MM.1S (cell line): ENCODE data around the gene FSD1.

Source experiments
- DNase-seq: peaks from one replicate; pipeline ENCODE4 v3.0.0-alpha.2; 2015
- H2AFZ ChIP-seq: fragments of 300-600 bp; sonication (generic); 2 replicates; pipeline ENCODE4 v1.6.0; 2016; ENCODE audit warnings: antibody characterized with exemption, low read length
- H3F3A ChIP-seq: fragments of 300-600 bp; sonication (generic); 2 replicates; pipeline ENCODE4 v1.6.1; 2016; ENCODE audit warnings: mild to moderate bottlenecking, antibody characterized with exemption, low read length, moderate library complexity, mixed read lengths; ENCODE audit not compliant: insufficient read depth
- H3K27ac ChIP-seq: fragments of 300-600 bp; sonication (generic); 2 replicates; pipeline ENCODE4 v1.5.1; 2016; ENCODE audit warnings: mild to moderate bottlenecking, low read length
- H3K27me3 ChIP-seq: fragments of 300-600 bp; sonication (generic); replicated peaks from 2 replicates; pipeline ENCODE4 v1.6.0; 2016; ENCODE audit warnings: low read length; ENCODE audit not compliant: insufficient read depth
- H3K36me3 ChIP-seq: fragments of 300-600 bp; sonication (generic); replicated peaks from 2 replicates; pipeline ENCODE4 v1.6.1; 2016; ENCODE audit warnings: mild to moderate bottlenecking, low read length, mixed read lengths; ENCODE audit not compliant: insufficient read depth
- H3K4me1 ChIP-seq: fragments of 300-600 bp; sonication (generic); 2 replicates; pipeline ENCODE4 v1.6.1; 2016; ENCODE audit warnings: low read length, mixed read lengths
- H3K4me2 ChIP-seq: fragments of 300-600 bp; sonication (generic); 2 replicates; pipeline ENCODE4 v1.6.0; 2016; ENCODE audit warnings: low read depth, low read length
- H3K4me3 ChIP-seq: fragments of 300-600 bp; sonication (generic); 2 replicates; pipeline ENCODE4 v1.5.1; 2016; ENCODE audit warnings: low read length, mixed read lengths
- H3K79me2 ChIP-seq: fragments of 300-600 bp; sonication (generic); 2 replicates; pipeline ENCODE4 v1.6.1; 2016; ENCODE audit warnings: mixed run types, low read length, mixed read lengths
- H3K9ac ChIP-seq: fragments of 300-600 bp; sonication (generic); 2 replicates; pipeline ENCODE4 v1.6.1; 2016; ENCODE audit warnings: low read length, mixed read lengths
- H3K9me2 ChIP-seq: fragments of 300-600 bp; sonication (generic); replicated peaks from 2 replicates; pipeline ENCODE4 v1.6.1; 2016; ENCODE audit warnings: mild to moderate bottlenecking, low read length, mixed read lengths; ENCODE audit not compliant: insufficient read depth
- H3K9me3 ChIP-seq: fragments of 300-600 bp; sonication (generic); replicated peaks from 2 replicates; pipeline ENCODE4 v1.6.1; 2016; ENCODE audit warnings: mild to moderate bottlenecking, low read length, mixed read lengths; ENCODE audit not compliant: insufficient read depth
- H4K20me1 ChIP-seq: fragments of 300-600 bp; sonication (generic); 2 replicates; pipeline ENCODE4 v1.6.1; 2016; ENCODE audit warnings: mild to moderate bottlenecking, low read length, moderate library complexity, mixed read lengths; ENCODE audit not compliant: insufficient read depth
- CTCF ChIP-seq: fragments of 300-600 bp; sonication (generic); IDR thresholded peaks from 2 replicates; pipeline ENCODE4 v1.5.1; 2016; ENCODE audit warnings: antibody characterized with exemption, low read length, mixed read lengths
- EZH2 ChIP-seq: fragments of 300-600 bp; sonication (generic); optimal IDR thresholded peaks from 2 replicates; pipeline ENCODE3; 2017; ENCODE audit warnings: low read depth, mild to moderate bottlenecking, antibody characterized with exemption, low read length, mixed read lengths
- EZH2phosphoT487 ChIP-seq: fragments of 300-600 bp; sonication (generic); IDR thresholded peaks from 2 replicates; pipeline ENCODE4 v1.6.1; 2018; ENCODE audit warnings: antibody characterized with exemption, low read length

Gene FSD1

GRCh38 chr19:4352701-4353121 lies 48.3 kb downstream of the FSD1 start:
- Histone ChIP-seq H3K4me1 (no peaks in the 10 kb centered on the region), H3K27ac (no peak overlapping the region), H3K4me2 (no peak overlapping the region), H3K9ac (no peak overlapping the region), H4K20me1 (no peaks in the 10 kb centered on the region), H3K36me3 (no peaks in the 10 kb centered on the region), H3F3A (no peaks in the 10 kb centered on the region), H2AFZ (no peak overlapping the region), H3K4me3 (no peak overlapping the region), H3K9me3 (no peaks in the 10 kb centered on the region), H3K9me2 (no peaks in the 10 kb centered on the region), H3K27me3 (no peaks in the 10 kb centered on the region), H3K79me2 (no peaks in the 10 kb centered on the region)
- TF ChIP-seq EZH2 (no peak), CTCF (peak; percentile 63), EZH2phosphoT487 (no peak)
- DNase-seq, result peak; percentile 41

GRCh38 chr19:4354282-4354681 lies 49.9 kb downstream of the FSD1 start:
- Histone ChIP-seq H3K27me3 (no peaks in the 10 kb centered on the region), H3K79me2 (no peaks in the 10 kb centered on the region), H3K9me3 (no peaks in the 10 kb centered on the region), H3K4me1 (no peaks in the 10 kb centered on the region), H3K9me2 (no peaks in the 10 kb centered on the region), H3K27ac (no peak overlapping the region), H3K4me2 (no peak overlapping the region), H4K20me1 (no peaks in the 10 kb centered on the region), H2AFZ (no peak overlapping the region), H3F3A (no peaks in the 10 kb centered on the region), H3K36me3 (no peaks in the 10 kb centered on the region), H3K9ac (no peak overlapping the region), H3K4me3 (no peak overlapping the region)
- TF ChIP-seq EZH2phosphoT487 (no peak), EZH2 (no peak), CTCF (no peak)
- no peak for DNase-seq

- Histone ChIP-seq H3K4me3 (no peak overlapping the region), H3K36me3 (no peaks in the 10 kb centered on the region)
These were observed 50.5 kb downstream of the FSD1 start for GRCh38 chr19:4354897-4355296.

More at GRCh38 chr19:4354897-4355296, 50.5 kb downstream of the FSD1 start:
- no peaks in the 10 kb centered on the region for H3K79me2 ChIP-seq
- no peaks in the 10 kb centered on the region for H3F3A ChIP-seq
- no peaks in the 10 kb centered on the region for H4K20me1 ChIP-seq
- H3K27me3 ChIP-seq, result no peaks in the 10 kb centered on the region
- H3K4me2 ChIP-seq, result no peak overlapping the region
- DNase-seq, result no peak
- no peaks in the 10 kb centered on the region for H3K9me2 ChIP-seq
- no peaks in the 10 kb centered on the region for H3K4me1 ChIP-seq
- no peaks in the 10 kb centered on the region for H3K9me3 ChIP-seq
- H3K27ac ChIP-seq, result no peak overlapping the region
- H2AFZ ChIP-seq, result no peak overlapping the region
- no peak overlapping the region for H3K9ac ChIP-seq
- no peak for TF ChIP-seq CTCF
